ENCODE data around the gene MGAT4C.

GRCh38 chr12:85920324-85920947 lies 335.8 kb downstream of the MGAT4C start:
- peak; percentile 12 to 55 (median 44) for TF ChIP-seq CTCF (IDR thresholded peaks at IDR 0.05)
- TF ChIP-seq POLR2AphosphoS5 (IDR thresholded peaks at IDR 0.05) = no peak

All from upper lobe of left lung (tissue), 4 donors.